Mammary epithelial cell (primary cell): Measurements from ENCODE around the gene TUT4.

ENCODE experiments used
- EZH2 ChIP-seq: IDR thresholded peaks from 2 replicates; pipeline ENCODE4 v1.6.1; 2012; ENCODE audit warnings: low read length, inconsistent platforms, borderline replicate concordance
- TF ChIP-seq, protein P1 (sequence below), 2 donors: IDR thresholded peaks in 1 of 2; conservative IDR thresholded peaks in 1 of 2; 2 replicates each; pipeline ENCODE4 v1.5.1; 2011 to 2012; ENCODE audit warnings: inconsistent platforms in 2 of 2, low read length in 2 of 2, mild to moderate bottlenecking in 2 of 2, control low read depth in 1 of 2, low read depth in 1 of 2; ENCODE audit not compliant: insufficient read depth in 1 of 2; ENCODE audit errors: extremely low read depth in 1 of 2

DNA sequence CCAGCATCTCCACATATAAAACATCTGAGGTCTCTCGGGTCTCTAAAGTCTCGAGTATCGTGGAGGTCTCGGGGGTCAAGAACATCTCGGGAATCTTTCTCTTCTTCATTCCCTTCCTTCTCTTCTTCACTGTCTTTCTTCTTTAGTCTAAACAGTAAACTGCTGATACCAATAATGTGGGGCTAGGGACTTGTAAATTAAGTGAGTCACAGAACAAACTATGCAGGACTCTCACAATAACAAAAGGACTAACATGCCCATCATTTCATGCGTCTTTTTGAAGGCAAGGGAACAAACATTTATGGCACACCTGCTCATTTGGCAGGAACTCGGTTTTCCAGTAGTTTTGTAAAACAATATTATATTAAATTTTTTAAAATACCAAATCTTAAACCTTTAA is 116.1 kb downstream of the TUT4 start:
- TF ChIP-seq, protein P1, sequence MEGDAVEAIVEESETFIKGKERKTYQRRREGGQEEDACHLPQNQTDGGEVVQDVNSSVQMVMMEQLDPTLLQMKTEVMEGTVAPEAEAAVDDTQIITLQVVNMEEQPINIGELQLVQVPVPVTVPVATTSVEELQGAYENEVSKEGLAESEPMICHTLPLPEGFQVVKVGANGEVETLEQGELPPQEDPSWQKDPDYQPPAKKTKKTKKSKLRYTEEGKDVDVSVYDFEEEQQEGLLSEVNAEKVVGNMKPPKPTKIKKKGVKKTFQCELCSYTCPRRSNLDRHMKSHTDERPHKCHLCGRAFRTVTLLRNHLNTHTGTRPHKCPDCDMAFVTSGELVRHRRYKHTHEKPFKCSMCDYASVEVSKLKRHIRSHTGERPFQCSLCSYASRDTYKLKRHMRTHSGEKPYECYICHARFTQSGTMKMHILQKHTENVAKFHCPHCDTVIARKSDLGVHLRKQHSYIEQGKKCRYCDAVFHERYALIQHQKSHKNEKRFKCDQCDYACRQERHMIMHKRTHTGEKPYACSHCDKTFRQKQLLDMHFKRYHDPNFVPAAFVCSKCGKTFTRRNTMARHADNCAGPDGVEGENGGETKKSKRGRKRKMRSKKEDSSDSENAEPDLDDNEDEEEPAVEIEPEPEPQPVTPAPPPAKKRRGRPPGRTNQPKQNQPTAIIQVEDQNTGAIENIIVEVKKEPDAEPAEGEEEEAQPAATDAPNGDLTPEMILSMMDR (conservative IDR thresholded peaks at IDR 0.05 in 1 of 2, IDR thresholded peaks at IDR 0.05 in 1 of 2; ENCODE audit: extremely low read depth in 1 of 2, insufficient read depth in 1 of 2, low read depth in 1 of 2, low read length in 2 of 2) = no peak
- no peak for TF ChIP-seq EZH2
